ENCODE data around the gene NEMP1.

Gene NEMP1

GRCh38 chr12:57066245-57066644 lies 12.3 kb downstream of the NEMP1 start:
- Histone ChIP-seq H3K79me1 (ENCODE audit: low read depth, low read length) (peaks cover 2% of the 10 kb centered on the region), H2BK12ac (ENCODE audit: low read length) (no peak overlapping the region), H3K4ac (ENCODE audit: low read length) (no peak overlapping the region), H3K9me3 (replicated peaks in 1 of 2; ENCODE audit: control insufficient read depth in 2 of 2, insufficient read depth in 1 of 2, low read depth in 1 of 2, low read length in 2 of 2) (no peaks in the 10 kb centered on the region), H2AFZ (ENCODE audit: low read length) (no peak overlapping the region), H4K91ac (ENCODE audit: low read depth, low read length, poor library complexity) (no peak overlapping the region), H3K4me1 (ENCODE audit: control insufficient read depth in 2 of 2, insufficient read depth in 1 of 2, low read depth in 1 of 2, low read length in 2 of 2) (peaks cover 0 to 1% of the 10 kb centered on the region in 2 donors), H3K23ac (ENCODE audit: low read depth, low read length, poor library complexity) (no peak overlapping the region), H2BK120ac (ENCODE audit: low read depth, low read length) (no peak overlapping the region), H2BK5ac (ENCODE audit: low read length) (no peak overlapping the region), H3K4me2 (ENCODE audit: insufficient read depth, low read length, poor library complexity, severe bottlenecking) (no peak overlapping the region), H3K9ac (ENCODE audit: low read depth, low read length, poor library complexity) (no peak overlapping the region), H3K27me3 (ENCODE audit: control insufficient read depth in 3 of 3, insufficient read depth in 3 of 3, low read depth in 1 of 3, low read length in 3 of 3) (no peaks in the 10 kb centered on the region), H3K27ac (replicated peaks; ENCODE audit: low read length) (no peak overlapping the region), H4K8ac (ENCODE audit: low read depth, low read length) (no peak overlapping the region), H3K36me3 (replicated peaks in 1 of 2; ENCODE audit: control insufficient read depth in 2 of 2, insufficient read depth in 2 of 2, low read length in 2 of 2) (peaks cover 29 to 94% of the 10 kb centered on the region in 2 donors), H2AK5ac (ENCODE audit: low read depth, low read length) (no peak overlapping the region), H3K4me3 (ENCODE audit: low read length in 2 of 2) (no peak overlapping the region), H3K14ac (ENCODE audit: low read length) (no peak overlapping the region), H2BK15ac (ENCODE audit: low read length) (no peak overlapping the region), H3K18ac (ENCODE audit: low read length) (no peak overlapping the region)
- no CpG with 5 or more reads among the region's 2 CpGs for WGBS, 2 donors (ENCODE audit: extremely low coverage in 2 of 2, insufficient read length in 2 of 2, insufficient replicate concordance in 1 of 2)
- DNase-seq (ENCODE audit: low spot score): no peak

- no CpG with 5 or more reads among the region's 5 CpGs for WGBS, 2 donors (ENCODE audit: extremely low coverage in 2 of 2, insufficient read length in 2 of 2, insufficient replicate concordance in 1 of 2)
- peaks cover 32 to 95% of the 10 kb centered on the region in 2 donors for H3K36me3 ChIP-seq (replicated peaks in 1 of 2; ENCODE audit: control insufficient read depth in 2 of 2, insufficient read depth in 2 of 2, low read length in 2 of 2)
- no peak overlapping the region for H3K18ac ChIP-seq (ENCODE audit: low read length)
Measured at GRCh38 chr12:57063991-57064685, 14.5 kb downstream of the NEMP1 start.

GRCh38 chr12:57058454-57058853 lies 20.1 kb downstream of the NEMP1 start:
- H2BK15ac ChIP-seq (ENCODE audit: low read length): no peak overlapping the region
- H3K4ac ChIP-seq (ENCODE audit: low read length): no peak overlapping the region
- no CpG with 5 or more reads among the region's 1 CpG for WGBS, 2 donors (ENCODE audit: extremely low coverage in 2 of 2, insufficient read length in 2 of 2, insufficient replicate concordance in 1 of 2)
- H2BK5ac ChIP-seq (ENCODE audit: low read length): no peak overlapping the region
- no peak overlapping the region for H3K14ac ChIP-seq (ENCODE audit: low read length)
- H3K9me3 ChIP-seq (replicated peaks in 1 of 2; ENCODE audit: control insufficient read depth in 2 of 2, insufficient read depth in 1 of 2, low read depth in 1 of 2, low read length in 2 of 2): peaks cover 0 to 3% of the 10 kb centered on the region in 2 donors
- H3K4me3 ChIP-seq (ENCODE audit: low read length in 2 of 2): no peak overlapping the region
- no peak overlapping the region for H3K9ac ChIP-seq (ENCODE audit: low read depth, low read length, poor library complexity)
- no peak overlapping the region for H3K23ac ChIP-seq (ENCODE audit: low read depth, low read length, poor library complexity)
- H4K8ac ChIP-seq (ENCODE audit: low read depth, low read length): no peak overlapping the region
- H4K91ac ChIP-seq (ENCODE audit: low read depth, low read length, poor library complexity): no peak overlapping the region
- H2BK12ac ChIP-seq (ENCODE audit: low read length): no peak overlapping the region
- no peaks in the 10 kb centered on the region for H3K27me3 ChIP-seq (ENCODE audit: control insufficient read depth in 3 of 3, insufficient read depth in 3 of 3, low read depth in 1 of 3, low read length in 3 of 3)
- no peak for DNase-seq (ENCODE audit: low spot score)
- no peak overlapping the region for H3K27ac ChIP-seq (replicated peaks; ENCODE audit: low read length)
- H3K4me2 ChIP-seq (ENCODE audit: insufficient read depth, low read length, poor library complexity, severe bottlenecking): no peak overlapping the region
- H3K79me1 ChIP-seq (ENCODE audit: low read depth, low read length): no peaks in the 10 kb centered on the region
- H3K18ac ChIP-seq (ENCODE audit: low read length): no peak overlapping the region
- peaks cover 35 to 87% of the 10 kb centered on the region in 2 donors for H3K36me3 ChIP-seq (replicated peaks in 1 of 2; ENCODE audit: control insufficient read depth in 2 of 2, insufficient read depth in 2 of 2, low read length in 2 of 2)
- no peaks in the 10 kb centered on the region for H3K4me1 ChIP-seq (ENCODE audit: control insufficient read depth in 2 of 2, insufficient read depth in 1 of 2, low read depth in 1 of 2, low read length in 2 of 2)
- H2AFZ ChIP-seq (ENCODE audit: low read length): no peak overlapping the region
- H2AK5ac ChIP-seq (ENCODE audit: low read depth, low read length): no peak overlapping the region
- H2BK120ac ChIP-seq (ENCODE audit: low read depth, low read length): no peak overlapping the region

More at GRCh38 chr12:57063991-57064685, 14.5 kb downstream of the NEMP1 start:
- Histone ChIP-seq H2BK120ac (ENCODE audit: low read depth, low read length) (no peak overlapping the region), H3K4me1 (ENCODE audit: control insufficient read depth in 2 of 2, insufficient read depth in 1 of 2, low read depth in 1 of 2, low read length in 2 of 2) (no peaks in the 10 kb centered on the region), H4K91ac (ENCODE audit: low read depth, low read length, poor library complexity) (no peak overlapping the region), H2BK12ac (ENCODE audit: low read length) (no peak overlapping the region), H3K4me3 (ENCODE audit: low read length in 2 of 2) (no peak overlapping the region), H3K14ac (ENCODE audit: low read length) (no peak overlapping the region), H3K4ac (ENCODE audit: low read length) (no peak overlapping the region), H3K23ac (ENCODE audit: low read depth, low read length, poor library complexity) (no peak overlapping the region), H3K27me3 (ENCODE audit: control insufficient read depth in 3 of 3, insufficient read depth in 3 of 3, low read depth in 1 of 3, low read length in 3 of 3) (no peaks in the 10 kb centered on the region), H3K9me3 (replicated peaks in 1 of 2; ENCODE audit: control insufficient read depth in 2 of 2, insufficient read depth in 1 of 2, low read depth in 1 of 2, low read length in 2 of 2) (no peaks in the 10 kb centered on the region), H3K27ac (replicated peaks; ENCODE audit: low read length) (no peak overlapping the region), H4K8ac (ENCODE audit: low read depth, low read length) (no peak overlapping the region), H3K9ac (ENCODE audit: low read depth, low read length, poor library complexity) (no peak overlapping the region), H2AFZ (ENCODE audit: low read length) (no peak overlapping the region), H3K79me1 (ENCODE audit: low read depth, low read length) (peaks cover 2% of the 10 kb centered on the region), H2BK5ac (ENCODE audit: low read length) (no peak overlapping the region), H2BK15ac (ENCODE audit: low read length) (no peak overlapping the region), H2AK5ac (ENCODE audit: low read depth, low read length) (no peak overlapping the region), H3K4me2 (ENCODE audit: insufficient read depth, low read length, poor library complexity, severe bottlenecking) (no peak overlapping the region)
- DNase-seq (ENCODE audit: low spot score): no peak

GRCh38 chr12:57057067-57057751 lies 21.4 kb downstream of the NEMP1 start:
- H3K14ac ChIP-seq (ENCODE audit: low read length): no peak overlapping the region
- H3K36me3 ChIP-seq (replicated peaks in 1 of 2; ENCODE audit: control insufficient read depth in 2 of 2, insufficient read depth in 2 of 2, low read length in 2 of 2): peaks cover 30 to 76% of the 10 kb centered on the region in 2 donors
- no peaks in the 10 kb centered on the region for H3K79me1 ChIP-seq (ENCODE audit: low read depth, low read length)
- H3K27ac ChIP-seq (replicated peaks; ENCODE audit: low read length): no peak overlapping the region
- no peak overlapping the region for H3K23ac ChIP-seq (ENCODE audit: low read depth, low read length, poor library complexity)
- H3K4me1 ChIP-seq (ENCODE audit: control insufficient read depth in 2 of 2, insufficient read depth in 1 of 2, low read depth in 1 of 2, low read length in 2 of 2): no peaks in the 10 kb centered on the region
- H3K18ac ChIP-seq (ENCODE audit: low read length): no peak overlapping the region
- no CpG with 5 or more reads among the region's 6 CpGs for WGBS, 2 donors (ENCODE audit: extremely low coverage in 2 of 2, insufficient read length in 2 of 2, insufficient replicate concordance in 1 of 2)
- H3K9ac ChIP-seq (ENCODE audit: low read depth, low read length, poor library complexity): no peak overlapping the region
- H3K4me3 ChIP-seq (ENCODE audit: low read length in 2 of 2): no peak overlapping the region
- no peak overlapping the region for H2BK15ac ChIP-seq (ENCODE audit: low read length)
- H4K8ac ChIP-seq (ENCODE audit: low read depth, low read length): no peak overlapping the region
- H2AK5ac ChIP-seq (ENCODE audit: low read depth, low read length): no peak overlapping the region
- no peak for DNase-seq (ENCODE audit: low spot score)
- no peak overlapping the region for H4K91ac ChIP-seq (ENCODE audit: low read depth, low read length, poor library complexity)
- H2BK120ac ChIP-seq (ENCODE audit: low read depth, low read length): no peak overlapping the region
- peaks cover 0 to 3% of the 10 kb centered on the region in 2 donors for H3K9me3 ChIP-seq (replicated peaks in 1 of 2; ENCODE audit: control insufficient read depth in 2 of 2, insufficient read depth in 1 of 2, low read depth in 1 of 2, low read length in 2 of 2)
- H3K4me2 ChIP-seq (ENCODE audit: insufficient read depth, low read length, poor library complexity, severe bottlenecking): no peak overlapping the region
- no peak overlapping the region for H2AFZ ChIP-seq (ENCODE audit: low read length)
- H2BK12ac ChIP-seq (ENCODE audit: low read length): no peak overlapping the region
- H2BK5ac ChIP-seq (ENCODE audit: low read length): no peak overlapping the region
- no peaks in the 10 kb centered on the region for H3K27me3 ChIP-seq (ENCODE audit: control insufficient read depth in 3 of 3, insufficient read depth in 3 of 3, low read depth in 1 of 3, low read length in 3 of 3)
- H3K4ac ChIP-seq (ENCODE audit: low read length): no peak overlapping the region
